Mucosa of rectum (tissue), 2 donors: ENCODE data around the gene TMEM217.

ENCODE experiments used
- H3K27ac ChIP-seq, 2 donors: one replicate each; pipeline ENCODE4 v1.7.0; 2013; ENCODE audit warnings: inconsistent platforms in 2 of 2, low read depth in 2 of 2, low read length in 2 of 2
- H3K27me3 ChIP-seq, 2 donors: one replicate each; pipeline ENCODE4 v1.7.0; 2013; ENCODE audit warnings: low read length in 2 of 2; ENCODE audit not compliant: control insufficient read depth in 2 of 2, insufficient read depth in 2 of 2
- H3K36me3 ChIP-seq, 2 donors: one replicate each; pipeline ENCODE4 v1.7.0; 2013; ENCODE audit warnings: low read length in 2 of 2; ENCODE audit not compliant: control insufficient read depth in 2 of 2, insufficient read depth in 2 of 2
- H3K4me1 ChIP-seq, 2 donors: one replicate each; pipeline ENCODE4 v1.7.0; 2013; ENCODE audit warnings: low read length in 2 of 2, mild to moderate bottlenecking in 1 of 2; ENCODE audit not compliant: control insufficient read depth in 2 of 2, insufficient read depth in 2 of 2
- H3K4me3 ChIP-seq, 2 donors: one replicate each; pipeline ENCODE4 v1.7.0; 2013; ENCODE audit warnings: low read length in 2 of 2
- H3K9ac ChIP-seq, 2 donors: one replicate each; pipeline ENCODE4 v1.7.0; 2013; ENCODE audit warnings: low read length in 2 of 2, low read depth in 1 of 2, mild to moderate bottlenecking in 1 of 2
- H3K9me3 ChIP-seq, 2 donors: one replicate each; pipeline ENCODE4 v1.7.0; 2013; ENCODE audit warnings: low read length in 2 of 2; ENCODE audit not compliant: control insufficient read depth in 2 of 2
- donor health status: healthy.
- donor health status: Normal muscosa, but diverticular disease.

TMEM217 gene

GRCh38 chr6:37282371-37282770, 24.4 kb upstream of the TMEM217 start:
- Histone ChIP-seq H3K27me3 (no peaks in the 10 kb centered on the region), H3K4me3 (no peak overlapping the region), H3K9me3 (no peaks in the 10 kb centered on the region), H3K36me3 (peaks cover 41 to 45% of the 10 kb centered on the region in 2 donors), H3K9ac (no peak overlapping the region), H3K27ac (no peak overlapping the region), H3K4me1 (peaks cover 0 to 2% of the 10 kb centered on the region in 2 donors)

- H3K27ac ChIP-seq: no peak overlapping the region
- peaks cover 37% of the 10 kb centered on the region in 2 donors for H3K36me3 ChIP-seq
- H3K27me3 ChIP-seq: no peaks in the 10 kb centered on the region
- no peak overlapping the region for H3K4me3 ChIP-seq
- H3K9me3 ChIP-seq: no peaks in the 10 kb centered on the region
- H3K9ac ChIP-seq: no peak overlapping the region
- H3K4me1 ChIP-seq: peaks cover 0 to 2% of the 10 kb centered on the region in 2 donors
Observed at GRCh38 chr6:37280162-37280887, 22.4 kb upstream of the TMEM217 start.

GRCh38 chr6:37279366-37280134, 21.6 kb upstream of the TMEM217 start:
- Histone ChIP-seq H3K4me1 (peaks cover 0 to 2% of the 10 kb centered on the region in 2 donors), H3K27ac (no peak overlapping the region), H3K9me3 (no peaks in the 10 kb centered on the region), H3K9ac (no peak overlapping the region), H3K4me3 (no peak overlapping the region), H3K36me3 (peaks cover 31 to 33% of the 10 kb centered on the region in 2 donors), H3K27me3 (no peaks in the 10 kb centered on the region)

GRCh38 chr6:37277001-37277409, 19.1 kb upstream of the TMEM217 start:
- no peaks in the 10 kb centered on the region for H3K27me3 ChIP-seq
- no peaks in the 10 kb centered on the region for H3K9me3 ChIP-seq
- no peak overlapping the region for H3K9ac ChIP-seq
- H3K4me1 ChIP-seq: peaks cover 0 to 4% of the 10 kb centered on the region in 2 donors
- H3K27ac ChIP-seq: no peak overlapping the region
- no peak overlapping the region for H3K4me3 ChIP-seq
- peaks cover 11 to 14% of the 10 kb centered on the region in 2 donors for H3K36me3 ChIP-seq

- no peak overlapping the region for H3K4me3 ChIP-seq
- no peaks in the 10 kb centered on the region for H3K9me3 ChIP-seq
- H3K4me1 ChIP-seq: peaks cover 0 to 4% of the 10 kb centered on the region in 2 donors
- H3K36me3 ChIP-seq: peaks cover 9 to 12% of the 10 kb centered on the region in 2 donors
- H3K9ac ChIP-seq: no peak overlapping the region
- H3K27ac ChIP-seq: no peak overlapping the region
- H3K27me3 ChIP-seq: no peaks in the 10 kb centered on the region
Observed at GRCh38 chr6:37275350-37275749, 17.4 kb upstream of the TMEM217 start.

- no peaks in the 10 kb centered on the region for H3K9me3 ChIP-seq
- H3K27ac ChIP-seq: no peak overlapping the region
- no peak overlapping the region for H3K4me3 ChIP-seq
- H3K36me3 ChIP-seq: peaks cover 2 to 5% of the 10 kb centered on the region in 2 donors
- peaks cover 0 to 4% of the 10 kb centered on the region in 2 donors for H3K4me1 ChIP-seq
- H3K27me3 ChIP-seq: no peaks in the 10 kb centered on the region
- no peak overlapping the region for H3K9ac ChIP-seq
Observed at GRCh38 chr6:37273690-37274089, 15.7 kb upstream of the TMEM217 start.

- Histone ChIP-seq H3K9me3 (no peaks in the 10 kb centered on the region), H3K27ac (no peak overlapping the region), H3K4me1 (peaks cover 0 to 4% of the 10 kb centered on the region in 2 donors), H3K4me3 (no peak overlapping the region), H3K27me3 (no peaks in the 10 kb centered on the region), H3K9ac (no peak overlapping the region), H3K36me3 (peaks cover 2 to 5% of the 10 kb centered on the region in 2 donors)
Observed at GRCh38 chr6:37272834-37273566, 15.1 kb upstream of the TMEM217 start.

GRCh38 chr6:37269105-37269504, 11.2 kb upstream of the TMEM217 start:
- Histone ChIP-seq H3K9ac (no peak overlapping the region), H3K27ac (no peak overlapping the region), H3K36me3 (peaks cover 2 to 5% of the 10 kb centered on the region in 2 donors), H3K27me3 (no peaks in the 10 kb centered on the region), H3K9me3 (no peaks in the 10 kb centered on the region), H3K4me1 (peaks cover 0 to 4% of the 10 kb centered on the region in 2 donors), H3K4me3 (no peak overlapping the region)

- no peak overlapping the region for H3K4me3 ChIP-seq
- H3K9ac ChIP-seq: no peak overlapping the region
- no peak overlapping the region for H3K27ac ChIP-seq
- H3K9me3 ChIP-seq: no peaks in the 10 kb centered on the region
- H3K4me1 ChIP-seq: no peaks in the 10 kb centered on the region
- no peaks in the 10 kb centered on the region for H3K27me3 ChIP-seq
- peaks cover 0 to 5% of the 10 kb centered on the region in 2 donors for H3K36me3 ChIP-seq
Observed at GRCh38 chr6:37265860-37266259, 7.9 kb upstream of the TMEM217 start.

GRCh38 chr6:37265001-37265400, 7.1 kb upstream of the TMEM217 start:
- no peaks in the 10 kb centered on the region for H3K27me3 ChIP-seq
- no peak overlapping the region for H3K9ac ChIP-seq
- no peak overlapping the region for H3K27ac ChIP-seq
- H3K4me1 ChIP-seq: no peaks in the 10 kb centered on the region
- H3K36me3 ChIP-seq: no peaks in the 10 kb centered on the region
- H3K4me3 ChIP-seq: no peak overlapping the region
- H3K9me3 ChIP-seq: no peaks in the 10 kb centered on the region
